ENCODE measurements around the gene PIP4K2C. TPM values are rescaled to one million over a fixed set of nuclear protein-coding genes. Genes with fewer than 3 reads are reported as not detected.

PIP4K2C gene
- polyA plus RNA-seq, 2 of the 4 experiments (the other 2 are of a cell fraction) = 35.3 to 62.9 TPM

DNA sequence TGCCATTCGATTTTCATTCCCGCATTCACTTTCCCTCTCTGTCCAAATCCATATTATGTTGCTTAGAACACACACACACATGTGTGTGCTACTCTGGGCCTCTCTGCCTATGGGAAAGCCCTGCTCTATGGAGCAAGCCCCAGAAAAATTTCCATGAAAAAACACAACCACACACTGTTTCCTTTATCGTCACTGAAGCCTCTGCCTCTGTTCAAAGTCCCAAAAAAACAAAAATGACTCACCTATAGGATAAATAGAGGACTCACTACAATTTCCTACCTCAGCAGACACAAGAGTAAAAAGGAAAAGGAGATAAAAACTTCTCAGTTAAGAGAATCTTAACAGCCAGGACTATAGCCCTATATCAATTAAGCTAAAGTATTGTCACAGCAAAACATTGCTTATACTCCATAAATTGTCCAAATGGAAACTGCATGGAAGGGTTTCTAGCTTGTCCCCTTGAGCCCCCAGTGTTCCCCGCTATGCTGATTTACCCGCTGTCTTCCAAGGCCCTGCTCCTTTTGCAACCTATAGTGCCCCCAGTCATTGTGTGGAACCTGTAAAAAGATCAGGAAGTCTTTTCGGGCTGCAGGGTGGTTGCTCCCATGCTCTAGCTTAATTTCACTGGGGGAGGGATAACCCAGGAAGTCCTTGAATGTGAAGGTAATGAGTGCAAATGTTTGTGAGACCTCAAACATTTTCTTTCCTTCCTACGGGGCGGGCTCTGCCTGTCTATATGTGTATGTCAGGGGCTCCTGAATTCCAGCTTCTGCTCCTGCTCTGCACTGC, 11.1 kb upstream of the PIP4K2C start:
- Histone ChIP-seq H3K9me3 (no peaks in the 10 kb centered on the region), H3K4me2 (peak overlapping the region; percentile 42), H3K4me1 (peaks cover 13% of the 10 kb centered on the region), H3K4me3 (no peak overlapping the region), H3K27ac (no peak overlapping the region)
- ATAC-seq (no peak), DNase-seq (ENCODE audit: low read depth in 1 of 2, low spot score in 1 of 2) (peak in 1 of 2 experiments; percentile 27), FAIRE-seq (no peak)
- ChIA-PET POLR2A (no interaction called here), CTCF (interaction anchor here (0.9 to 10.0 kb wide), 7 partner anchors 16 to 155 kb away, joined by 3 to 336 read pairs (median 62); partner anchors contain the start of genes ARHGEF25, B4GALNT1, DTX3 and GLI1)
- TF ChIP-seq RARB (CRISPR knock-in tag; IDR thresholded peaks at IDR 0.05) (no peak), MAFK (IDR thresholded peaks at IDR 0.05; ENCODE audit: partially characterized antibody) (no peak), ZSCAN20 (CRISPR knock-in tag; IDR thresholded peaks at IDR 0.05) (no peak), HDAC2 (IDR thresholded peaks at IDR 0.05) (no peak), NR3C1 (IDR thresholded peaks at IDR 0.05) (no peak), HOXA7 (CRISPR knock-in tag; IDR thresholded peaks at IDR 0.05) (no peak), JUNB (IDR thresholded peaks at IDR 0.05) (no peak)
- TF ChIP-seq, protein P1, sequence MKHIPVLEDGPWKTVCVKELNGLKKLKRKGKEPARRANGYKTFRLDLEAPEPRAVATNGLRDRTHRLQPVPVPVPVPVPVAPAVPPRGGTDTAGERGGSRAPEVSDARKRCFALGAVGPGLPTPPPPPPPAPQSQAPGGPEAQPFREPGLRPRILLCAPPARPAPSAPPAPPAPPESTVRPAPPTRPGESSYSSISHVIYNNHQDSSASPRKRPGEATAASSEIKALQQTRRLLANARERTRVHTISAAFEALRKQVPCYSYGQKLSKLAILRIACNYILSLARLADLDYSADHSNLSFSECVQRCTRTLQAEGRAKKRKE (CRISPR knock-in tag; IDR thresholded peaks at IDR 0.05; ENCODE audit: low read depth) = no peak
- TF ChIP-seq, protein P2, sequence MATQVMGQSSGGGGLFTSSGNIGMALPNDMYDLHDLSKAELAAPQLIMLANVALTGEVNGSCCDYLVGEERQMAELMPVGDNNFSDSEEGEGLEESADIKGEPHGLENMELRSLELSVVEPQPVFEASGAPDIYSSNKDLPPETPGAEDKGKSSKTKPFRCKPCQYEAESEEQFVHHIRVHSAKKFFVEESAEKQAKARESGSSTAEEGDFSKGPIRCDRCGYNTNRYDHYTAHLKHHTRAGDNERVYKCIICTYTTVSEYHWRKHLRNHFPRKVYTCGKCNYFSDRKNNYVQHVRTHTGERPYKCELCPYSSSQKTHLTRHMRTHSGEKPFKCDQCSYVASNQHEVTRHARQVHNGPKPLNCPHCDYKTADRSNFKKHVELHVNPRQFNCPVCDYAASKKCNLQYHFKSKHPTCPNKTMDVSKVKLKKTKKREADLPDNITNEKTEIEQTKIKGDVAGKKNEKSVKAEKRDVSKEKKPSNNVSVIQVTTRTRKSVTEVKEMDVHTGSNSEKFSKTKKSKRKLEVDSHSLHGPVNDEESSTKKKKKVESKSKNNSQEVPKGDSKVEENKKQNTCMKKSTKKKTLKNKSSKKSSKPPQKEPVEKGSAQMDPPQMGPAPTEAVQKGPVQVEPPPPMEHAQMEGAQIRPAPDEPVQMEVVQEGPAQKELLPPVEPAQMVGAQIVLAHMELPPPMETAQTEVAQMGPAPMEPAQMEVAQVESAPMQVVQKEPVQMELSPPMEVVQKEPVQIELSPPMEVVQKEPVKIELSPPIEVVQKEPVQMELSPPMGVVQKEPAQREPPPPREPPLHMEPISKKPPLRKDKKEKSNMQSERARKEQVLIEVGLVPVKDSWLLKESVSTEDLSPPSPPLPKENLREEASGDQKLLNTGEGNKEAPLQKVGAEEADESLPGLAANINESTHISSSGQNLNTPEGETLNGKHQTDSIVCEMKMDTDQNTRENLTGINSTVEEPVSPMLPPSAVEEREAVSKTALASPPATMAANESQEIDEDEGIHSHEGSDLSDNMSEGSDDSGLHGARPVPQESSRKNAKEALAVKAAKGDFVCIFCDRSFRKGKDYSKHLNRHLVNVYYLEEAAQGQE (IDR thresholded peaks at IDR 0.05) = no peak
- TF ChIP-seq, protein P3, sequence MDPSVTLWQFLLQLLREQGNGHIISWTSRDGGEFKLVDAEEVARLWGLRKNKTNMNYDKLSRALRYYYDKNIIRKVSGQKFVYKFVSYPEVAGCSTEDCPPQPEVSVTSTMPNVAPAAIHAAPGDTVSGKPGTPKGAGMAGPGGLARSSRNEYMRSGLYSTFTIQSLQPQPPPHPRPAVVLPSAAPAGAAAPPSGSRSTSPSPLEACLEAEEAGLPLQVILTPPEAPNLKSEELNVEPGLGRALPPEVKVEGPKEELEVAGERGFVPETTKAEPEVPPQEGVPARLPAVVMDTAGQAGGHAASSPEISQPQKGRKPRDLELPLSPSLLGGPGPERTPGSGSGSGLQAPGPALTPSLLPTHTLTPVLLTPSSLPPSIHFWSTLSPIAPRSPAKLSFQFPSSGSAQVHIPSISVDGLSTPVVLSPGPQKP (IDR thresholded peaks at IDR 0.05; ENCODE audit: low read depth, low read length) = no peak
- WGBS (ENCODE audit: missing lambda C conversion rate) = 67% methylated on average over 8 of the region's 8 CpGs

DNA sequence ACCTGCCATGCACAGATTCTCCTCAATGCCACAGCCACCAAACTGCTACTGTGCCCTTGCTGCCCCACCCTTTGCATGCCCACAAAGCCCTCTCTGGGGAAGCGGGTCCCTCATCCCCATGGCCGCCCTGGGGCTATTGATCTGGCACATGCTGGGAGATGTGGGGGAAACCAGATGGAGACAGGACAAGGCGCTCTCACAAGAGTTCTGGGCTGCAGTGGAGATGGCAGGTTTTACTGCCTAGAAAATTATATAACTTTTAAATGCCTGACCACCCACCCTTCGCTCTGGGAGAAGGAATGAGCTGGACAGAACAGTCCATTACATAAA, 10.6 kb upstream of the PIP4K2C start:
- no peak for ATAC-seq
- CTCF ChIA-PET = interaction anchor here (0.9 to 10.0 kb wide), 11 partner anchors 17 to 154 kb away, joined by 3 to 336 read pairs (median 33); partner anchors contain the start of genes ARHGEF25, B4GALNT1, DTX3 and GLI1
- 74% methylated on average over 3 of the region's 4 CpGs for WGBS (ENCODE audit: missing lambda C conversion rate)
- POLR2A ChIA-PET = no interaction called here
- no peak overlapping the region; the same call in 2 of the 3 replicates for H3K4me2 ChIP-seq
- H3K4me1 ChIP-seq = peaks cover 13% of the 10 kb centered on the region
- no peaks in the 10 kb centered on the region for H3K9me3 ChIP-seq
- H3K27ac ChIP-seq = no peak overlapping the region
- no peak for TF ChIP-seq ESRRA (IDR thresholded peaks at IDR 0.05; ENCODE audit: borderline replicate concordance, low read length)
- TF ChIP-seq POLR2AphosphoS2 (conservative IDR thresholded peaks at IDR 0.05; ENCODE audit: low read length) = no peak
- no peak for TF ChIP-seq EHF (CRISPR knock-in tag; IDR thresholded peaks at IDR 0.05)
- TF ChIP-seq, protein P4, sequence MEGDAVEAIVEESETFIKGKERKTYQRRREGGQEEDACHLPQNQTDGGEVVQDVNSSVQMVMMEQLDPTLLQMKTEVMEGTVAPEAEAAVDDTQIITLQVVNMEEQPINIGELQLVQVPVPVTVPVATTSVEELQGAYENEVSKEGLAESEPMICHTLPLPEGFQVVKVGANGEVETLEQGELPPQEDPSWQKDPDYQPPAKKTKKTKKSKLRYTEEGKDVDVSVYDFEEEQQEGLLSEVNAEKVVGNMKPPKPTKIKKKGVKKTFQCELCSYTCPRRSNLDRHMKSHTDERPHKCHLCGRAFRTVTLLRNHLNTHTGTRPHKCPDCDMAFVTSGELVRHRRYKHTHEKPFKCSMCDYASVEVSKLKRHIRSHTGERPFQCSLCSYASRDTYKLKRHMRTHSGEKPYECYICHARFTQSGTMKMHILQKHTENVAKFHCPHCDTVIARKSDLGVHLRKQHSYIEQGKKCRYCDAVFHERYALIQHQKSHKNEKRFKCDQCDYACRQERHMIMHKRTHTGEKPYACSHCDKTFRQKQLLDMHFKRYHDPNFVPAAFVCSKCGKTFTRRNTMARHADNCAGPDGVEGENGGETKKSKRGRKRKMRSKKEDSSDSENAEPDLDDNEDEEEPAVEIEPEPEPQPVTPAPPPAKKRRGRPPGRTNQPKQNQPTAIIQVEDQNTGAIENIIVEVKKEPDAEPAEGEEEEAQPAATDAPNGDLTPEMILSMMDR (IDR thresholded peaks at IDR 0.05) = no peak
- TF ChIP-seq POLR2A (IDR thresholded peaks at IDR 0.05; ENCODE audit: low read length) = no peak
- no peak for TF ChIP-seq CEBPB (IDR thresholded peaks at IDR 0.05)
- TF ChIP-seq FOSL2 (IDR thresholded peaks at IDR 0.05) = no peak
- no peak for TF ChIP-seq FOSL2 (CRISPR knock-in tag; IDR thresholded peaks at IDR 0.05)
- TF ChIP-seq HOXB13 (CRISPR knock-in tag; IDR thresholded peaks at IDR 0.05; ENCODE audit: low read depth) = no peak
- no peak for TF ChIP-seq HOXB5 (CRISPR knock-in tag; IDR thresholded peaks at IDR 0.05)
- TF ChIP-seq GATA3 (IDR thresholded peaks at IDR 0.05; ENCODE audit: borderline replicate concordance) = no peak
- no peak for TF ChIP-seq RFX5 (IDR thresholded peaks at IDR 0.05)
- no peak for TF ChIP-seq NFE2L2 (conservative IDR thresholded peaks at IDR 0.05; ENCODE audit: low read length)
- TF ChIP-seq MAFK (IDR thresholded peaks at IDR 0.05; ENCODE audit: partially characterized antibody) = no peak
- TF ChIP-seq NR3C1 (IDR thresholded peaks at IDR 0.05) = no peak
- DNase-seq (ENCODE audit: low read depth in 1 of 2, low spot score in 1 of 2) = no peak
- FAIRE-seq = no peak
- no peak overlapping the region for H3K4me3 ChIP-seq

Data from A549 (cell line).